Ovary (tissue), 3 donors: ENCODE results near the gene PARN.

Experiments used
- CTCF ChIP-seq, 3 donors: fragments of 450-650 bp in 2 of 3; fragments of 200-600 bp in 1 of 3; IDR thresholded peaks; one replicate each; pipeline versions ENCODE4 v1.5.1 to v1.8.0; 2016 to 2022; ENCODE audit warnings: antibody characterized with exemption in 3 of 3, mild to moderate bottlenecking in 1 of 3
- POLR2A ChIP-seq: fragments of 450-650 bp; IDR thresholded peaks from one replicate; pipeline ENCODE4 v1.6.1; 2017; ENCODE audit warnings: antibody characterized with exemption, mild to moderate bottlenecking, moderate library complexity
- donor health status: DM: no; HTN: no; CAD: no.

- TF ChIP-seq CTCF (IDR thresholded peaks at IDR 0.05), result no peak
- TF ChIP-seq POLR2A, result no peak
Observed at GRCh38 chr16:14650629-14651028, 20.6 kb upstream of the PARN start.
